CD14-positive monocyte (primary cell): ENCODE data around the gene CYTH3. TPM values are rescaled to one million over a fixed set of nuclear protein-coding genes. Genes with fewer than 3 reads are reported as not detected.

ENCODE experiments used
- DNase-seq, 3 donors: peaks; one replicate each; pipeline ENCODE4 v3.0.0-alpha.2; 2011 to 2022
- H2AFZ ChIP-seq: 2 replicates; pipeline ENCODE4 v1.6.0; 2012; ENCODE audit warnings: mild to moderate bottlenecking, low read depth, low read length, inconsistent platforms; ENCODE audit not compliant: insufficient read depth, poor library complexity, severe bottlenecking
- H3K27ac ChIP-seq, 2 donors: 1 replicate in 1 of 2; 2 replicates in 1 of 2; pipeline ENCODE4 v1.5.1; 2012 to 2013; ENCODE audit warnings: low read length in 2 of 2, control low read depth in 1 of 2, inconsistent platforms in 1 of 2, low read depth in 1 of 2, mild to moderate bottlenecking in 1 of 2
- H3K27me3 ChIP-seq, 2 donors: one replicate each; pipeline versions ENCODE4 v1.6.0 to v1.6.1; 2011 to 2013; ENCODE audit warnings: low read length in 2 of 2; ENCODE audit not compliant: control insufficient read depth in 2 of 2, insufficient read depth in 2 of 2
- H3K36me3 ChIP-seq, 2 donors: replicated peaks in 1 of 2; 1 replicate in 1 of 2; 2 replicates in 1 of 2; pipeline versions ENCODE4 v1.5.1 to v1.6.1; 2012 to 2013; ENCODE audit warnings: low read length in 2 of 2, control low read depth in 1 of 2, inconsistent platforms in 1 of 2, mild to moderate bottlenecking in 1 of 2; ENCODE audit not compliant: insufficient read depth in 2 of 2, control insufficient read depth in 1 of 2
- H3K4me1 ChIP-seq, 2 donors: 1 replicate in 1 of 2; 2 replicates in 1 of 2; pipeline versions ENCODE4 v1.5.1 to v1.6.1; 2012 to 2013; ENCODE audit warnings: low read length in 2 of 2, control low read depth in 1 of 2, inconsistent platforms in 1 of 2, mild to moderate bottlenecking in 1 of 2, moderate library complexity in 1 of 2; ENCODE audit not compliant: insufficient read depth in 2 of 2, control insufficient read depth in 1 of 2
- H3K4me2 ChIP-seq: replicated peaks from 2 replicates; pipeline ENCODE3; 2012; ENCODE audit warnings: low read length, moderate library complexity, mild to moderate bottlenecking; ENCODE audit not compliant: poor library complexity, severe bottlenecking; ENCODE audit errors: extremely low read depth
- H3K4me3 ChIP-seq, 3 experiments: fragments of 200-600 bp in 1 of 3; sonication (generic) in 1 of 3; replicated peaks in 1 of 3; 1 replicate in 2 of 3; 2 replicates in 1 of 3; pipeline ENCODE4 v1.5.1; 2011 to 2013; ENCODE audit warnings: low read length in 3 of 3, mild to moderate bottlenecking in 3 of 3, control low read depth in 2 of 3, low read depth in 2 of 3, inconsistent platforms in 1 of 3, moderate library complexity in 1 of 3
- H3K79me2 ChIP-seq: 2 replicates; pipeline ENCODE4 v1.6.0; 2012; ENCODE audit warnings: mild to moderate bottlenecking, control low read depth, inconsistent platforms, low read length, moderate library complexity; ENCODE audit not compliant: insufficient read depth
- H3K9ac ChIP-seq: 2 replicates; pipeline ENCODE4 v1.6.0; 2017; ENCODE audit warnings: low read length, mild to moderate bottlenecking; ENCODE audit not compliant: insufficient read depth, poor library complexity, severe bottlenecking
- H3K9me3 ChIP-seq, 2 donors: replicated peaks in 1 of 2; 1 replicate in 1 of 2; 2 replicates in 1 of 2; pipeline versions ENCODE4 v1.5.1 to v1.6.1; 2012 to 2013; ENCODE audit warnings: low read length in 2 of 2, control low read depth in 1 of 2; ENCODE audit not compliant: control insufficient read depth in 1 of 2, insufficient read depth in 1 of 2
- H4K20me1 ChIP-seq: 2 replicates; pipeline ENCODE4 v1.6.0; 2012; ENCODE audit warnings: mild to moderate bottlenecking, low read length, control low read depth, moderate library complexity; ENCODE audit not compliant: insufficient read depth
- H3K27ac Mint-ChIP-seq, 7 donors: one replicate each; pipeline ENCODE4 v1.8.0; 2020; ENCODE audit warnings: mild to moderate bottlenecking in 7 of 7, mixed read lengths in 7 of 7, moderate library complexity in 6 of 7, inconsistent platforms in 2 of 7
- H3K27me3 Mint-ChIP-seq, 3 donors: one replicate each; pipeline ENCODE4 v1.8.0; 2021 to 2022; ENCODE audit warnings: low read depth in 3 of 3, mild to moderate bottlenecking in 3 of 3, mixed read lengths in 3 of 3, moderate library complexity in 3 of 3, inconsistent platforms in 1 of 3
- H3K36me3 Mint-ChIP-seq, 2 donors: one replicate each; pipeline ENCODE4 v1.8.0; 2020; ENCODE audit warnings: mixed read lengths in 2 of 2, inconsistent platforms in 1 of 2, mild to moderate bottlenecking in 1 of 2
- H3K4me1 Mint-ChIP-seq: one replicate; pipeline ENCODE4 v1.8.0; 2020; ENCODE audit warnings: mild to moderate bottlenecking, mixed read lengths
- H3K4me3 Mint-ChIP-seq, 2 donors: one replicate each; pipeline ENCODE4 v1.8.0; 2020; ENCODE audit warnings: mild to moderate bottlenecking in 2 of 2, mixed read lengths in 2 of 2, moderate library complexity in 1 of 2
- H3K9me3 Mint-ChIP-seq, 7 donors: one replicate each; pipeline ENCODE4 v1.8.0; 2020 to 2022; ENCODE audit warnings: mixed read lengths in 7 of 7, mild to moderate bottlenecking in 6 of 7, moderate library complexity in 6 of 7, inconsistent platforms in 2 of 7
- CTCF ChIP-seq: fragments of 200-600 bp; IDR thresholded peaks from one replicate; pipeline ENCODE4 v1.8.0; 2022; ENCODE audit warnings: antibody characterized with exemption, mild to moderate bottlenecking
- WGBS: methylation state at CpG from one replicate; pipeline ENCODE4 v1.1.5; 2013; ENCODE audit warnings: missing lambda C conversion rate; ENCODE audit not compliant: insufficient coverage; 5-methylcytosine and 5-hydroxymethylcytosine counted together
- intact Hi-C, 2 donors: fragments of 100-400 bp; cut with micrococcal nuclease; formaldehyde crosslinking; loops; one replicate each; pipeline versions ENCODE4 v1.15.0 to v1.15.1; 2023
- polyA plus RNA-seq, 3 donors: library from polyadenylated mRNA; depleted of rRNA in 1 of 3; unstranded in 2 of 3; stranded (reverse) in 1 of 3; fragments of 300-500 nt in 2 of 3; fragments of >200 nt in 1 of 3; fragmentation: Illumina TruSeq in 2 of 3; gene quantifications; 1 replicate in 2 of 3; 2 replicates in 1 of 3; pipeline ENCODE4 v1.2.3, GENCODE V29; 2012 to 2021

CYTH3 gene
- polyA plus RNA-seq, 3 donors, result 1.3 to 8.5 (median 1.4) TPM

DNA sequence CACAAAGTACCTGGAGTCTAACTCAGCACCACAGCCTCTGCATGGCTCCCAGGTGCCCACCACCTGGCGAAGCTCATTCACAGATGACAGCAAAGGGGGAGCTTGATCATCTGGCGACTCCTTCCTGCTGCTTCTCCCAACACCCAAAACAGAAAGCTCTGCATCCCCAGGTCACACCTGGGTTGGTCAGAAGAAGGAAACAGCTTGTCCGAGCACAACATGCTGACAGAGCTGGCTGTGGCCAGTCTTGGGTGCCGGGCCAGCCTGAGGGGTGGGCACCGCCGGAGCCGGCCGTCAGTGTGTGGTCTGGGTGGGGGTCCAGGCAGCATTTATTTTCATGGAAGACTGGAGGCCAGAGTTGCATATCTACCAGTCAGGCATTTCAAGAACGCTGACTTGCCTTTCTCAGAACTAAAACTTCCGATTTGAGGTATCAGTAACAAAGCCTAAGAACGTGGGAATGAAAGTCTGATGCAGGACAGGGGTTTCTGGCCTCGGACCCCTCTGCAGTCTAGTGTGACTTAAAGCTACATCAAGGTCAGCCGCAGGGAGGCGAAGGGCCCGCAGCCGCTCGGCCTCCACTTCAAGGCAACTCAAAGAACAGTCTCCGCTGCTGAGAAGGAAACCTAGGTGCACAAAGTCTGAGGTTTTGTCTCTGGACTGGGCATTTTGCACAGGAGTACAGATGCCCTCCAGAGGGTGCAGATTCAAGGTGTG, 109.6 kb downstream of the CYTH3 start:
- H3K4me1 ChIP-seq, result no peaks in the 10 kb centered on the region
- TF ChIP-seq CTCF, result no peak
- H3K79me2 ChIP-seq, result no peaks in the 10 kb centered on the region
- H3K9me3 ChIP-seq, result no peaks in the 10 kb centered on the region
- peaks cover 43 to 75% of the 10 kb centered on the region in 2 donors for H3K36me3 ChIP-seq
- WGBS, result 92% methylated on average over 17 of the region's 18 CpGs
- Mint-ChIP-seq H3K27me3 (peaks cover 0 to 2% (median 1%) of the 10 kb centered on the region in 3 donors), H3K9me3 (peaks cover 0 to 1% (median 0%) of the 10 kb centered on the region in 7 donors), H3K4me1 (no peaks in the 10 kb centered on the region), H3K4me3 (no peak overlapping the region), H3K27ac (peak overlapping the region in 1 of 7 donors; percentile 24), H3K36me3 (peaks cover 51 to 61% of the 10 kb centered on the region in 2 donors)
- intact Hi-C loops, result loop anchor here (10.0 kb wide), 2 partner anchors 112 to 162 kb away; partner anchors contain the start of gene CYTH3 (in 1 of the 2)
- no peak overlapping the region for H3K27ac ChIP-seq
- H3K9ac ChIP-seq, result no peak overlapping the region
- peaks cover 15% of the 10 kb centered on the region for H4K20me1 ChIP-seq
- DNase-seq, result no peak
- no peak overlapping the region for H2AFZ ChIP-seq
- no peaks in the 10 kb centered on the region for H3K27me3 ChIP-seq
- H3K4me2 ChIP-seq, result no peak overlapping the region
- no peak overlapping the region for H3K4me3 ChIP-seq

DNA sequence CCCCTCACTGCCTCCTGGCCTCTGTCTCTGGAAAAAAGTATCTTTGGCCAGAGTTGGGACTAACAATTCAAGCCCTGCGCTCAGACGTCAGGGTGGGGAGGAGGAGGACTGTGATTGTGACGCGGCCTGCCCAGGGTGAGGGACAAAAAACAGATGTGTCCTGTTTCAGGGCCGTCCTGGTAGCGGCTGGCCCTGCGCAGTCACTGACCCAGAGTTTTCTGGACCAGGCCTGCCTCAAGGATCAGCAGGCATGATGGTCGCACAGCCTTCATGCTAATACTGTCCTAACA, 110.1 kb downstream of the CYTH3 start:
- no peak overlapping the region for H3K4me3 ChIP-seq
- Mint-ChIP-seq H3K9me3 (peaks cover 0 to 1% (median 0%) of the 10 kb centered on the region in 7 donors), H3K27ac (peak overlapping the region in 1 of 7 donors; percentile 24), H3K4me1 (no peaks in the 10 kb centered on the region), H3K27me3 (peaks cover 0 to 2% (median 0%) of the 10 kb centered on the region in 3 donors), H3K36me3 (peaks cover 54 to 65% of the 10 kb centered on the region in 2 donors), H3K4me3 (no peak overlapping the region)
- intact Hi-C loops, result loop anchor here (10.0 kb wide), 2 partner anchors 113 to 163 kb away; partner anchors contain the start of gene CYTH3 (in 1 of the 2)
- no peaks in the 10 kb centered on the region for H3K27me3 ChIP-seq
- TF ChIP-seq CTCF, result no peak
- no peak overlapping the region for H2AFZ ChIP-seq
- no peaks in the 10 kb centered on the region for H3K4me1 ChIP-seq
- no peak overlapping the region for H3K27ac ChIP-seq
- H3K9ac ChIP-seq, result no peak overlapping the region
- peaks cover 48 to 80% of the 10 kb centered on the region in 2 donors for H3K36me3 ChIP-seq
- peaks cover 15% of the 10 kb centered on the region for H4K20me1 ChIP-seq
- H3K79me2 ChIP-seq, result no peaks in the 10 kb centered on the region
- no peak for DNase-seq
- no peak overlapping the region for H3K4me2 ChIP-seq
- H3K9me3 ChIP-seq, result no peaks in the 10 kb centered on the region
- 98% methylated on average over 8 of the region's 8 CpGs for WGBS
